ENCODE measurements around the gene PDE4D. TPM values are rescaled to one million over a fixed set of nuclear protein-coding genes. Genes with fewer than 3 reads are reported as not detected.

Gene PDE4D
- total RNA-seq, 1 experiment from 2014 or later: 3.6 TPM

- no peaks in the 10 kb centered on the region for H3F3A ChIP-seq (ENCODE audit: low read length, unreplicated experiment)
- POLR2A ChIA-PET (ENCODE audit: unreplicated experiment): interaction anchor here (0.7 kb wide), 1 partner anchor 315 kb away, joined by 3 read pairs; no protein-coding TSS in a partner anchor
- ATAC-seq: no peak
These were observed 542.3 kb downstream of the PDE4D start for GRCh38 chr5:59351076-59351794.

GRCh38 chr5:59348189-59348588 is 545.3 kb downstream of the PDE4D start:
- H3K9me3 ChIP-seq (ENCODE audit: low read length): no peaks in the 10 kb centered on the region
- H3K9me2 ChIP-seq (replicated peaks; ENCODE audit: low read length): no peaks in the 10 kb centered on the region
- DNase-seq: peak; percentile 12
- H3K4me2 ChIP-seq (ENCODE audit: low read length): no peak overlapping the region
- no peak overlapping the region for H2AFZ ChIP-seq (ENCODE audit: low read length)
- POLR2A ChIA-PET (ENCODE audit: unreplicated experiment): no interaction called here
- H3K4me1 ChIP-seq (ENCODE audit: insufficient read depth, low read length): no peaks in the 10 kb centered on the region
- no peak overlapping the region for H3K27ac ChIP-seq (ENCODE audit: low read length)
- no peaks in the 10 kb centered on the region for H3K36me3 ChIP-seq (ENCODE audit: low read depth, low read length)
- H3K79me2 ChIP-seq (ENCODE audit: low read length): no peaks in the 10 kb centered on the region
- no peak for ATAC-seq
- no peaks in the 10 kb centered on the region for H3K27me3 ChIP-seq (ENCODE audit: low read length)
- no peak for TF ChIP-seq EZH2 (IDR thresholded peaks at IDR 0.05; ENCODE audit: low read length, unreplicated experiment)
- no peak for TF ChIP-seq CTCF (conservative IDR thresholded peaks at IDR 0.05; ENCODE audit: low read depth, low read length)
- TF ChIP-seq EZH2phosphoT487 (IDR thresholded peaks at IDR 0.05; ENCODE audit: borderline replicate concordance, low read length): no peak
- H4K20me1 ChIP-seq (ENCODE audit: low read length): no peaks in the 10 kb centered on the region
- no peaks in the 10 kb centered on the region for H3F3A ChIP-seq (ENCODE audit: low read length, unreplicated experiment)
- CTCF ChIA-PET: interaction anchor here (1.2 kb wide), 1 partner anchor 160 kb away, joined by 7 read pairs; no protein-coding TSS in a partner anchor
- intact Hi-C loops (cut with micrococcal nuclease): no loop called here
- no TSS peak for BruUV-seq (replicated peaks)
- H3K9ac ChIP-seq (ENCODE audit: low read length): no peak overlapping the region
- no peak overlapping the region for H3K4me3 ChIP-seq (ENCODE audit: low read length)

More at GRCh38 chr5:59351076-59351794, 542.3 kb downstream of the PDE4D start:
- intact Hi-C loops (cut with micrococcal nuclease): no loop called here
- no peaks in the 10 kb centered on the region for H3K4me1 ChIP-seq (ENCODE audit: insufficient read depth, low read length)
- TF ChIP-seq EZH2phosphoT487 (IDR thresholded peaks at IDR 0.05; ENCODE audit: borderline replicate concordance, low read length): no peak
- no peak for TF ChIP-seq EZH2 (IDR thresholded peaks at IDR 0.05; ENCODE audit: low read length, unreplicated experiment)
- no peak for TF ChIP-seq CTCF (conservative IDR thresholded peaks at IDR 0.05; ENCODE audit: low read depth, low read length)
- H3K4me2 ChIP-seq (ENCODE audit: low read length): no peak overlapping the region
- no peak overlapping the region for H3K4me3 ChIP-seq (ENCODE audit: low read length)
- H3K27ac ChIP-seq (ENCODE audit: low read length): no peak overlapping the region
- no peaks in the 10 kb centered on the region for H4K20me1 ChIP-seq (ENCODE audit: low read length)
- no peak overlapping the region for H3K9ac ChIP-seq (ENCODE audit: low read length)
- BruUV-seq (replicated peaks): no TSS peak
- H3K36me3 ChIP-seq (ENCODE audit: low read depth, low read length): no peaks in the 10 kb centered on the region
- H3K9me2 ChIP-seq (replicated peaks; ENCODE audit: low read length): no peaks in the 10 kb centered on the region
- no peaks in the 10 kb centered on the region for H3K27me3 ChIP-seq (ENCODE audit: low read length)
- no peak for DNase-seq
- no peaks in the 10 kb centered on the region for H3K79me2 ChIP-seq (ENCODE audit: low read length)
- CTCF ChIA-PET: interaction anchor here (0.6 kb wide), 1 partner anchor 380 kb away, joined by 3 read pairs; no protein-coding TSS in a partner anchor
- no peak overlapping the region for H2AFZ ChIP-seq (ENCODE audit: low read length)
- H3K9me3 ChIP-seq (ENCODE audit: low read length): no peaks in the 10 kb centered on the region

- TF ChIP-seq EZH2phosphoT487 (IDR thresholded peaks at IDR 0.05; ENCODE audit: borderline replicate concordance, low read length) (no peak), CTCF (conservative IDR thresholded peaks at IDR 0.05; ENCODE audit: low read depth, low read length) (no peak), EZH2 (IDR thresholded peaks at IDR 0.05; ENCODE audit: low read length, unreplicated experiment) (no peak)
- H3F3A ChIP-seq (ENCODE audit: low read length, unreplicated experiment): no peaks in the 10 kb centered on the region
These were observed 546.5 kb downstream of the PDE4D start for GRCh38 chr5:59346982-59347381.

More at GRCh38 chr5:59346982-59347381, 546.5 kb downstream of the PDE4D start:
- Histone ChIP-seq H3K36me3 (ENCODE audit: low read depth, low read length) (no peaks in the 10 kb centered on the region), H3K4me1 (ENCODE audit: insufficient read depth, low read length) (no peaks in the 10 kb centered on the region), H3K27ac (ENCODE audit: low read length) (no peak overlapping the region), H3K27me3 (ENCODE audit: low read length) (no peaks in the 10 kb centered on the region), H3K9me3 (ENCODE audit: low read length) (no peaks in the 10 kb centered on the region), H3K79me2 (ENCODE audit: low read length) (no peaks in the 10 kb centered on the region), H2AFZ (ENCODE audit: low read length) (no peak overlapping the region), H3K4me3 (ENCODE audit: low read length) (no peak overlapping the region), H4K20me1 (ENCODE audit: low read length) (no peaks in the 10 kb centered on the region), H3K4me2 (ENCODE audit: low read length) (no peak overlapping the region), H3K9ac (ENCODE audit: low read length) (no peak overlapping the region), H3K9me2 (replicated peaks; ENCODE audit: low read length) (no peaks in the 10 kb centered on the region)
- POLR2A ChIA-PET (ENCODE audit: unreplicated experiment): interaction anchor here (0.7 kb wide), 1 partner anchor 12 kb away, joined by 3 read pairs; no protein-coding TSS in a partner anchor
- intact Hi-C loops (cut with micrococcal nuclease): no loop called here
- ATAC-seq (no peak), DNase-seq (no peak)
- no TSS peak for BruUV-seq (replicated peaks)
- CTCF ChIA-PET: no interaction called here
